K562 (cell line): Measurements from ENCODE around the gene CUL1. TPM values are rescaled to one million over a fixed set of nuclear protein-coding genes. Genes with fewer than 3 reads are reported as not detected.

Experiments
- CREB1 ChIP-seq, 2 experiments: sonication (generic) in 1 of 2; formaldehyde crosslinking in 1 of 2; IDR thresholded peaks; 2 replicates each; pipeline versions ENCODE4 v1.6.1 to v1.8.0; 2012 to 2022; ENCODE audit warnings: inconsistent platforms in 1 of 2, mild to moderate bottlenecking in 1 of 2, missing genetic modification reagents in 1 of 2, moderate library complexity in 1 of 2
- CTBP1 ChIP-seq: fragments of 450-650 bp; IDR thresholded peaks from 2 replicates; pipeline ENCODE4 v1.6.1; 2016; ENCODE audit warnings: borderline replicate concordance
- E2F4 ChIP-seq: sonication (generic); formaldehyde crosslinking; IDR thresholded peaks from 2 replicates; pipeline ENCODE4 v1.8.0; 2022; ENCODE audit warnings: mild to moderate bottlenecking, low read depth, missing genetic modification reagents
- FUS ChIP-seq: fragments of 200-400 bp; formaldehyde crosslinking; optimal IDR thresholded peaks from 2 replicates; pipeline ENCODE3; 2017; ENCODE audit warnings: low read depth, low read length
- HDAC1 ChIP-seq, 2 experiments: fragments of 450-650 bp; IDR thresholded peaks; 2 replicates each; pipeline ENCODE4 v1.6.1; 2016 to 2017; ENCODE audit warnings: inconsistent platforms in 1 of 2, mild to moderate bottlenecking in 1 of 2, moderate library complexity in 1 of 2
- MTA2 ChIP-seq: fragments of 450-650 bp; IDR thresholded peaks from 2 replicates; pipeline ENCODE4 v1.6.1; 2016; ENCODE audit warnings: low read depth
- NFATC3 ChIP-seq: fragments of 450-650 bp; IDR thresholded peaks from 2 replicates; pipeline ENCODE4 v1.6.1; 2017; ENCODE audit warnings: mild to moderate bottlenecking
- NRF1 ChIP-seq, 2 experiments: fragments of 450-650 bp; IDR thresholded peaks in 1 of 2; conservative IDR thresholded peaks in 1 of 2; 2 replicates each; pipeline ENCODE4 v1.6.1; 2014; ENCODE audit warnings: mild to moderate bottlenecking in 2 of 2
- PURB ChIP-seq: sonication (generic); formaldehyde crosslinking; IDR thresholded peaks from 2 replicates; pipeline ENCODE4 v1.9.0; 2021; ENCODE audit warnings: low read depth, mild to moderate bottlenecking, missing genetic modification reagents
- RBM34 ChIP-seq: fragments of 200-400 bp; formaldehyde crosslinking; IDR thresholded peaks from 2 replicates; pipeline ENCODE4 v1.6.1; 2018; ENCODE audit warnings: low read length, borderline replicate concordance; ENCODE audit not compliant: insufficient read depth
- SIN3B ChIP-seq: fragments of 450-650 bp; IDR thresholded peaks from 2 replicates; pipeline ENCODE4 v1.6.1; 2017; ENCODE audit warnings: low read depth, mild to moderate bottlenecking, moderate library complexity
- SREBF1 ChIP-seq: fragments of 150-350 bp; IDR thresholded peaks from 2 replicates; pipeline ENCODE4 v1.6.1; 2014; ENCODE audit warnings: antibody characterized with exemption, low read depth, low read length, borderline replicate concordance
- TBP ChIP-seq: optimal IDR thresholded peaks from 2 replicates; pipeline ENCODE3; 2011; ENCODE audit warnings: low read depth, low read length, improper control_type of control experiment
- ZFX ChIP-seq: sonication (generic); formaldehyde crosslinking; IDR thresholded peaks from 2 replicates; pipeline ENCODE4 v1.8.0; 2022; ENCODE audit warnings: mild to moderate bottlenecking, missing genetic modification reagents, moderate library complexity
- ZNF174 ChIP-seq: fragments of 250-450 bp; sonication (Bioruptor Pico); IDR thresholded peaks from 2 replicates; pipeline ENCODE4 v1.4.0; 2020; ENCODE audit warnings: mild to moderate bottlenecking
- ZNF277 ChIP-seq: fragments of 250-450 bp; sonication (Bioruptor Pico); IDR thresholded peaks from 2 replicates; pipeline ENCODE4 v1.8.0; 2022; ENCODE audit warnings: inconsistent platforms, mild to moderate bottlenecking, moderate library complexity, borderline replicate concordance
- ZNF717 ChIP-seq: fragments of 250-450 bp; sonication (Bioruptor Pico); IDR thresholded peaks from 2 replicates; pipeline ENCODE4 v1.5.0; 2021
- polyA plus RNA-seq, 8 experiments: library from polyadenylated mRNA; depleted of rRNA in 4 of 8; stranded (reverse) in 5 of 8; unstranded in 3 of 8; fragments of >200 nt; fragmentation: Nextera tagmentation in 2 of 8; fragmentation: Illumina TruSeq in 1 of 8; extraction: Ambion mirVana in 2 of 8; extraction: Trizol in 1 of 8; gene quantifications; 2 replicates each; pipeline versions ENCODE4 v1.2.1 to v1.2.3, GENCODE V29; 2011 to 2014; ENCODE audit warnings: inconsistent platforms in 1 of 8, missing spikeins in 1 of 8
- total RNA-seq, 7 experiments: library from RNA; depleted of rRNA in 6 of 7; stranded (reverse); fragments of >200 nt in 6 of 7; fragmentation: Illumina TruSeq in 2 of 7; extraction: Trizol in 2 of 7; gene quantifications; 2 replicates each; pipeline versions ENCODE4 v1.2.1 to v1.2.3, GENCODE V29; 2011 to 2021; ENCODE audit warnings: low replicate concordance in 1 of 7
- TF ChIP-seq, protein P1 (sequence below): fragments of 450-650 bp; IDR thresholded peaks from 2 replicates; pipeline ENCODE4 v1.6.1; 2016; ENCODE audit warnings: borderline replicate concordance
- TF ChIP-seq, protein P2 (sequence below): fragments of 450-650 bp; formaldehyde crosslinking; IDR thresholded peaks from 2 replicates; pipeline ENCODE4 v1.4.0; 2022; ENCODE audit warnings: missing genetic modification characterization
- TF ChIP-seq, protein P3 (sequence below), 2 experiments: IDR thresholded peaks; 2 replicates each; pipeline ENCODE4 v1.6.1; 2012; ENCODE audit warnings: improper control_type of control experiment in 2 of 2, low read depth in 2 of 2, low read length in 2 of 2, borderline replicate concordance in 1 of 2

Gene CUL1
- total and polyA plus RNA-seq, 9 of the 15 experiments (the other 6 are each of a cell fraction or from before 2014, with no cell fraction given) = 31.5 to 107 (median 96.5) TPM

GRCh38 chr7:148698397-148699023 is at the start of gene CUL1 (continued):
- TF ChIP-seq ZNF277 (no peak), ZFX (CRISPR knock-in tag) (no peak), SREBF1 (no peak), CREB1 (IDR thresholded peaks at IDR 0.05) (no peak), CREB1 (CRISPR knock-in tag; IDR thresholded peaks at IDR 0.05) (peak; percentile 64), TBP (no peak), CTBP1 (peak; percentile 73), NFATC3 (no peak), NRF1 (conservative IDR thresholded peaks at IDR 0.05 in 1 of 2, IDR thresholded peaks at IDR 0.05 in 1 of 2) (peak; percentile 65 to 71), PURB (CRISPR knock-in tag) (no peak), E2F4 (no peak; the same call in 1 of the 2 replicates), ZNF174 (CRISPR knock-in tag) (no peak), ZNF717 (CRISPR knock-in tag) (no peak), FUS (no peak), RBM34 (peak; percentile 91; the same call in 1 of the 2 replicates), HDAC1 (IDR thresholded peaks at IDR 0.05) (peak in 1 of 2 experiments; percentile 14; a peak in 1 of 4 replicates), SIN3B (peak; percentile 51), MTA2 (no peak)
- TF ChIP-seq, protein P1, sequence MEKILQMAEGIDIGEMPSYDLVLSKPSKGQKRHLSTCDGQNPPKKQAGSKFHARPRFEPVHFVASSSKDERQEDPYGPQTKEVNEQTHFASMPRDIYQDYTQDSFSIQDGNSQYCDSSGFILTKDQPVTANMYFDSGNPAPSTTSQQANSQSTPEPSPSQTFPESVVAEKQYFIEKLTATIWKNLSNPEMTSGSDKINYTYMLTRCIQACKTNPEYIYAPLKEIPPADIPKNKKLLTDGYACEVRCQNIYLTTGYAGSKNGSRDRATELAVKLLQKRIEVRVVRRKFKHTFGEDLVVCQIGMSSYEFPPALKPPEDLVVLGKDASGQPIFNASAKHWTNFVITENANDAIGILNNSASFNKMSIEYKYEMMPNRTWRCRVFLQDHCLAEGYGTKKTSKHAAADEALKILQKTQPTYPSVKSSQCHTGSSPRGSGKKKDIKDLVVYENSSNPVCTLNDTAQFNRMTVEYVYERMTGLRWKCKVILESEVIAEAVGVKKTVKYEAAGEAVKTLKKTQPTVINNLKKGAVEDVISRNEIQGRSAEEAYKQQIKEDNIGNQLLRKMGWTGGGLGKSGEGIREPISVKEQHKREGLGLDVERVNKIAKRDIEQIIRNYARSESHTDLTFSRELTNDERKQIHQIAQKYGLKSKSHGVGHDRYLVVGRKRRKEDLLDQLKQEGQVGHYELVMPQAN = no peak
- TF ChIP-seq, protein P2, sequence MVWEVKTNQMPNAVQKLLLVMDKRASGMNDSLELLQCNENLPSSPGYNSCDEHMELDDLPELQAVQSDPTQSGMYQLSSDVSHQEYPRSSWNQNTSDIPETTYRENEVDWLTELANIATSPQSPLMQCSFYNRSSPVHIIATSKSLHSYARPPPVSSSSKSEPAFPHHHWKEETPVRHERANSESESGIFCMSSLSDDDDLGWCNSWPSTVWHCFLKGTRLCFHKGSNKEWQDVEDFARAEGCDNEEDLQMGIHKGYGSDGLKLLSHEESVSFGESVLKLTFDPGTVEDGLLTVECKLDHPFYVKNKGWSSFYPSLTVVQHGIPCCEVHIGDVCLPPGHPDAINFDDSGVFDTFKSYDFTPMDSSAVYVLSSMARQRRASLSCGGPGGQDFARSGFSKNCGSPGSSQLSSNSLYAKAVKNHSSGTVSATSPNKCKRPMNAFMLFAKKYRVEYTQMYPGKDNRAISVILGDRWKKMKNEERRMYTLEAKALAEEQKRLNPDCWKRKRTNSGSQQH (CRISPR knock-in tag) = no peak
- TF ChIP-seq, protein P3, sequence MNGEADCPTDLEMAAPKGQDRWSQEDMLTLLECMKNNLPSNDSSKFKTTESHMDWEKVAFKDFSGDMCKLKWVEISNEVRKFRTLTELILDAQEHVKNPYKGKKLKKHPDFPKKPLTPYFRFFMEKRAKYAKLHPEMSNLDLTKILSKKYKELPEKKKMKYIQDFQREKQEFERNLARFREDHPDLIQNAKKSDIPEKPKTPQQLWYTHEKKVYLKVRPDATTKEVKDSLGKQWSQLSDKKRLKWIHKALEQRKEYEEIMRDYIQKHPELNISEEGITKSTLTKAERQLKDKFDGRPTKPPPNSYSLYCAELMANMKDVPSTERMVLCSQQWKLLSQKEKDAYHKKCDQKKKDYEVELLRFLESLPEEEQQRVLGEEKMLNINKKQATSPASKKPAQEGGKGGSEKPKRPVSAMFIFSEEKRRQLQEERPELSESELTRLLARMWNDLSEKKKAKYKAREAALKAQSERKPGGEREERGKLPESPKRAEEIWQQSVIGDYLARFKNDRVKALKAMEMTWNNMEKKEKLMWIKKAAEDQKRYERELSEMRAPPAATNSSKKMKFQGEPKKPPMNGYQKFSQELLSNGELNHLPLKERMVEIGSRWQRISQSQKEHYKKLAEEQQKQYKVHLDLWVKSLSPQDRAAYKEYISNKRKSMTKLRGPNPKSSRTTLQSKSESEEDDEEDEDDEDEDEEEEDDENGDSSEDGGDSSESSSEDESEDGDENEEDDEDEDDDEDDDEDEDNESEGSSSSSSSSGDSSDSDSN (IDR thresholded peaks at IDR 0.05; ENCODE audit: borderline replicate concordance in 1 of 2, low read depth in 2 of 2, low read length in 2 of 2) = peak; percentile 78 to 89; a peak in 3 of 4 replicates
